GM12892 (cell line): ENCODE data around the gene B4GALT2.

ENCODE experiments used
- POLR2A ChIP-seq: IDR thresholded peaks from 2 replicates; pipeline ENCODE4 v1.6.1; 2011; ENCODE audit warnings: low read depth, low read length, control low read depth
- POLR2AphosphoS5 ChIP-seq: IDR thresholded peaks from 2 replicates; pipeline ENCODE4 v1.6.1; 2011; ENCODE audit warnings: low read depth, low read length, control low read depth
- TAF1 ChIP-seq: IDR thresholded peaks from 2 replicates; pipeline ENCODE4 v1.6.1; 2011; ENCODE audit warnings: low read depth, mild to moderate bottlenecking, control low read depth, low read length, borderline replicate concordance

- TF ChIP-seq TAF1, result no peak
- TF ChIP-seq POLR2AphosphoS5, result no peak
- no peak for TF ChIP-seq POLR2A
Measured at GRCh38 chr1:43938892-43939587, 40.0 kb upstream of the B4GALT2 start.
